GM18507 (cell line): Measurements from ENCODE around the gene SYNJ2.

Experiments
- DNase-seq: peaks from one replicate; pipeline ENCODE4 v3.0.0; 2011; ENCODE audit warnings: low read depth; ENCODE audit not compliant: insufficient read length; ENCODE audit errors: extremely low spot score
- FAIRE-seq: peaks from 2 replicates; lab custom pipeline; 2011; peaks lifted over from hg19 to GRCh38; lab: Jason Lieb, UNC

Gene SYNJ2

DNA sequence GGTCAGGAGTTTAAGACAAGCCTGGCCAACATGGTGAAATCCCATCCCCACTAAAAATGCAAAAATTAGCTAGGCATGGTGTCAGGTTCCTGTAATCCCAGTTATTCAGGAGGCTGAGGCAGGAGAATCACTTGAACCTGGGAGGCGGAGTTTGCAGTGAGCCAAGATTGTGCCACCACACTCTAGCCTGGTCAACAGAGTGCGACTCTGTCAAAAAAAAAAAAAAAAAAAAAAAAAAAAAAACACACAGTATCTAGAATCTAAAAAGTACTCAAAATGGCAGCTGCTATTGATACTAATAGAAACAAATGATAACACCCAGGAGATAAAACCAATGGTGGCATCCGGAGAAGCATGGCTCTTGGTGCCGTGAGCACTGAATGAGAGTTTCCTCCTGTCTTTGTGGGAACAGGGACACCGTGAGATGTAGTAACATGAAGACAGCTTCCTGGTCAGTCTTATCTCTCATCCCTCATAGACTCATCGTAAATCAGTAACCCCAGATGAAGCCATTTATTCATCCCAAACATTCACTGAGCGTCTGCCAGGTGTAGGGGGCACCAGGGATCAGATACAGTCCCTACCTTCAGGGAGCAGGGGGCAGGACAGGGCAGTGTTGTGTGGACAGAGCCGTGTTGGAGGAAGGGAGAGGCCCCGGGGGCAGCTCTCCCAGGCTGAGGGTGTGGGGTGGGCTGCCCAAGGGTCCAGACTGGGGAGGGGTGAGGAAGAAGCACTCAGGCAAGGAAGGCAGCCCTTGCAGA lies 66.1 kb downstream of the SYNJ2 start:
- DNase-seq (no peak), FAIRE-seq (no peak)

DNA sequence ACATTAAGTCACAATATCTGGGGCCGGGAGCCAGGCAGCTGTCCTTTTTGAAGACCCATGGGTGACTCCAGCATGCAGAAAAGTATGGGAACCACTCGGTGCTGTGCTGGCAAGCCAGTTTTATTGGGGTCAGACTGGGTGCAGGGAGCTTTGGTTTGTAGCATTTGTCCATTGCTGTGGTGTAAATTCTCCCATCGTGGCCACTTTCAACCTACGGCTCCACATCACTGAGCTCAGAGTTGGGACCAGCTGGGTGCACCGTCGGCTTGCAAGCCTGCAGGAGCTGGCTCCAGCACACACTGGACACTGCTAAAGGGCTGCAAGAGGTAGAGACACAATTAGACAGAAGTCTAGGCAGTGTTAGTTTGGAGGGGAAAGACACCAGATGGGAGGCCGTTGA lies 66.9 kb downstream of the SYNJ2 start:
- no peak for FAIRE-seq

GRCh38 chr6:158049055-158050028 lies 67.7 kb downstream of the SYNJ2 start:
- DNase-seq, result no peak
- FAIRE-seq, result no peak

More for the DNA sequence above, 66.9 kb downstream of the SYNJ2 start:
- no peak for DNase-seq

GRCh38 chr6:158050107-158050735 lies 68.6 kb downstream of the SYNJ2 start:
- FAIRE-seq (no peak), DNase-seq (no peak)

GRCh38 chr6:158050955-158051354 lies 69.3 kb downstream of the SYNJ2 start:
- DNase-seq (no peak), FAIRE-seq (no peak)

DNA sequence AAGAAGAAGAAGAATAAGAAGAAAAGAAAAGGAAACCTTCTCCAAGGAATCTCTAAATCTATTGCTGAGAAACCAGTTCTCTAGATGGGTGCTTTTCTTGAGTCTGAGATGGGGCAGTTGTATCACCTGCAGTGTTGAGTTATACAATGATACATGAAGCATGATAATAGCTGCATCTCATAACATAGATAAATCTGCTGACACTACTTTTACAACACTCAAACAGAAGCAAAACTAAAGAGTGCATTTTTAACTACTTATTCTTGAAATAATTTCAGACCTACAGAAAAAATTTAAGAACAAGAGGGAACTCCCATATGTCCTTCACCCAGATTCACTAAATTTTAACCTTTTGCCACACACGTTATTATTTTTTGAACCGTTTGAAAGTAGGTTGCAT lies 70.3 kb downstream of the SYNJ2 start:
- FAIRE-seq, result no peak
- no peak for DNase-seq

DNA sequence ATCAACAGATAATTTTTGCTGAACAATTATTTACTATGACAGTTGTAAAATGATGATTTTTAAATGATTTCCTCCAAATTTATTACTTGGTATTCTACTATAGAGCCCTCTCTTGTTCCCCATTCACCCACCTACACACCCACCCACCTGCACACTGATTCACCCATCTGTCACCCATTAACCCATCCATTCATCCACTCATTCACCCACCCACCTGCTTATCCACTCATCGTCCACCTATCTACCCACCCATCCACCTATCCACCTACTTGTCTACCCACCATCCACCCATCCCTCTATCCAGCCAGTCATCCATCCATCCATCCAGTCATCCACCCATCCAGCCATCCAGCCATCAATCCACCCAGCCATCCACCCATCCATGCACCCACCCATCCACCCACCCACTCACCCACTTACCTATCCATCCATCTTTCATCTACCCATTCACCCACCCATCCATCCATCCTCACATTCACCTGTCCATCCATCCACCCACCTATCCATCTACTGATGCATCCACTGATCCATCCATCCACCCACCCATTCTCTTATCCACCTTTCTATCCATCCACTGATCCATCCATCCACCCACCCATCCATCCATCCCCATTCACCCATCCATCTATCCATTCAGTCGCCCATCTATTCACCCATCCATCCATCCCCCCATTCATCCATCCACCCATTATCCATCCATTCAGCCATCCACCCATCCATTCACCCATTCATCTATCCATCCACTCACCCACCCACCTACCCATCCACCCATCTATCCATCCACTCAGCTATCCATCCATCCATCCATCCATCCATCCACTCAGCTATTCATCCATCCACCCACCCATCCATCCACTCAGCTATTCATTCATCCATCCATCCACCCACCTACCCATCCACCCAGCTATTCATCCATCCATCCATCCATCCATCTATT lies 72.0 kb downstream of the SYNJ2 start:
- FAIRE-seq (no peak), DNase-seq (no peak)

GRCh38 chr6:158056355-158056754 lies 74.7 kb downstream of the SYNJ2 start:
- FAIRE-seq (no peak), DNase-seq (no peak)

DNA sequence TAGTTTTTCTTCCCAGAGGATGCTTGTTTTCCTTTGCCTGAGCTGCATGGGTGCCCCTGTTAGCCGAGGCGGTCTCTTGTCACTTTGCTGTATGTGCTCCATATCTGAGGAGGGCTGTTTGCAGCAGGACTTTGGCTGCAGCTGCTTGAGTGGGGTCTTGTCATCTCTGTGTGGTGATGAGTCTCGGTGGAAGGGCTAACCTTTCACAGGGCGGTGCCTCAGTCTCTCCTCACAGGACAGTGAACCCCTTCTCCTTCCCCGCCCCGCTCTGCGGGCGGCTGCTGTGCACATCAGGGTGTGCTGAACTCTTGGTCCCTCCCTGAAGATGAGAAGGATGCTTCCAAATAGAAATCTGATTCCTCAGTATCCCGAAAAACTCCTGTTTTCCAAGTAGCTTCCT lies 75.1 kb downstream of the SYNJ2 start:
- FAIRE-seq, result no peak

GRCh38 chr6:158057213-158057987 lies 75.7 kb downstream of the SYNJ2 start:
- no peak for DNase-seq
- no peak for FAIRE-seq

More for the DNA sequence above, 75.1 kb downstream of the SYNJ2 start:
- no peak for DNase-seq

DNA sequence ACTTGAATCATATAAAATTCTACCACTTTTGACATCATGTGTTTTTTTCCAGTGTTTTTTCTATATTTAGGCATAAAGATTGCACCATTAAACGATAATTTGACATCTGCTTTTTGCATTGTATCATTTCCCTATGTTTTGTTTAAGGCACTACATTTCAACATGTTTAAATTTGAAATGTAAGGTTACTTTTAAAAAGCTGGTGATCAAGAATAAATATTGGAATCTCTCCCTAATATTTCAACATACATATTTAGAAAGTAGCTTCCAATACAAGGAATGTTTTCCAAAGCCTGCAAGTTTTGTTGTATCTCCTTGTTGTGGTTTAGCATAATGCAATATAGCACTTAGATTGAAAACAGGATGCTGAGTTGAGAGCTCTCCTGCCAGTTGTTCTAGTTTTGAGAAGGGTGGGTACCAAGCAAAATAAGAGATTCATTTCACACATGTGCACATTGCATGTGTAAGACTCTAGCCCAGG lies 76.5 kb downstream of the SYNJ2 start:
- DNase-seq, result no peak
- no peak for FAIRE-seq

DNA sequence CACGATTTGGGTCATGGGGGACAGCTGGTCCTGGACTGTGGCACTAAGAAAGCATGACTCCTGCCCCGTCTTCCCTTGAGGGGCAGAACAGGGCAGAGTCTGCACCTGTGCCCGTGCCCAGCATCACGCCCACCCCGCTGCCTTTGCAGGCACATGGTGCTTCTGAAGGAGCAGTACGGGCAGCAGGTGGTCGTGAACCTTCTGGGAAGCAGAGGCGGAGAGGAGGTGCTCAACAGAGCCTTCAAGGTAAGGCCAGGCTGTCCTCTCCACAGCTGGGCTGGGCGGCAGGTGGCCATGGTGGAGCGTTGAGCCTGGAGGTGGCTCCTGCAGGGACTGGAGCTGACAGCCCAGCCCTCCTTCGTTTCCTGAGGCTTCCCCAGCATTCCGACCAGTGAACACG lies 77.4 kb downstream of the SYNJ2 start:
- FAIRE-seq, result no peak

DNA sequence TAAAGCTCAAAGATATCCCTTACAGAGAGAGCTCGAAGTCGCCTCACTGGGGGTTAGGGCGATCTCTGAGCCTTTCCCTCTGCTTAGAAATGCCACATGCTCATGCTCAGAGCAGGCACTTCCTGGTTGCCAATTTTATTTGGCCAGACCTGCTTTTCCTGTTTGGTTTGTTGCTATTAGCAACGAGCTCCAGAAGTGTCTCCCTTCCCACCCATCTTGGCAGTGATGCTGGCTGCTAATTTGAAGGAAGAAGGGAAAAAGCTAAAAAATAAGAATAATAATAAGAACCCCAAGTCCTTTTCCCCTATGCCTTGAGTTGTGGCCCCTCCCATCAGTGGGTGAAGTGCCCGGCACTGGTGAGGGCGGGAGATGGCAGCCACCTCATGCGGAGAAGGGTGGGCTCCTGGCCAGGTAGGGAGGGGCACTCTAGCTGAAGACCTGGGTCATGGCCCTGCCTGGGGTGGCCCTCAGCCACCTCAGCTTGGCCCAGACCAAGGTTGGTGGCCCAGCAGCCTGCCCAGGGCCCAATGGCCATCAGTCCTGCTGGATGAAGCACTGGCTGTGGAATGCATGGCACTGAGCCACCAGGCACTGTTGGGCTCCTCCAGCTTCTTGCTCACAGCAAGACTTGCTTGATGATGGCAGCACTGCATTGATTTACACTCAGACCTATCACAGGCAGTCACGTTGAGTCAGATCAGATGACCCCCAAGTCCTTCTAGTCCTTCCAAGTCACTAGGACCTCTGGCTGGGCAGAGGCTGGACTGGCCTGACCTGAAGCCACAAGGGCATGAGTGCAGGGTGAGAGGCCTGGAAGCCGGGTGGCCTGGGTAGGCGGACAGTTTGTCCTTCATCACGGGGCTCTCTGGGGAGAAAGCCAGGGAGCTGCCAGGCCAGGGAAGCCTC lies 79.0 kb downstream of the SYNJ2 start:
- no peak for DNase-seq
- FAIRE-seq, result no peak

More for the DNA sequence above, 77.4 kb downstream of the SYNJ2 start:
- no peak for DNase-seq

- no peak for DNase-seq
- no peak for FAIRE-seq
Observed at GRCh38 chr6:158061361-158061708, 79.7 kb downstream of the SYNJ2 start.

DNA sequence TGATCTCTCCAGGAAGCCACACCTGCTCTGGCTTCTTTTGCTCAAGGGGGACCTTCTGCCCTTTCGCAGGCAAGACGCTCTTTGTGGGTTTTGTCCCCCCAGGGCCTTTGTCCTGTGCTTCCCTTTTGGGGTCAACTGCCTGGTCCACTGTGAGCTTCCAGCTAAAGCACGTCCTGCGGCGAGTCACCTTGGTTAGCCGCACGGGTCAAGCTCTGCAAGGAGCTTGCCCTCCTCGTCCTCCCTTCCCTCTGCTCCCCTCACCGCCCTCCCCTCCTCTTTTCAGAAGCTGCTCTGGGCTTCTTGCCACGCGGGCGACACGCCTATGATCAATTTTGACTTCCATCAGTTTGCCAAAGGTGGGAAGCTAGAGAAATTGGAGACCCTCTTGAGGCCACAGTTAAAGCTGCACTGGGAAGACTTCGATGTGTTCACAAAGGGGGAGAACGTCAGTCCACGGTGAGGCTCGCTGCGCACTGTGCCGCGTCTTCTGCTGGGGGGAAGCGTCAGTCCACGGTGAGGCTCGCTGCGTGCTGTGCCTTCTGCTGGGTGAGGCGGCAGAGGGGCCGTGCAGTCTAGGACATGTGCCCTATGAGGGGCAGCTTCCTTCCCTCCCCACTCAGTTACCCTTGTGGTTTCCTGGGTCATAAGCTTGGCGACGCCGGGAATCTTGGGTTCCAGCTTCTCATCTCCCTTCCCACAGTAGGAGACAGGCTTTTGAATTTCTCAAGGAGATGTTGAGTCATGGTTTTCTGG lies 80.2 kb downstream of the SYNJ2 start:
- DNase-seq (no peak), FAIRE-seq (no peak)

DNA sequence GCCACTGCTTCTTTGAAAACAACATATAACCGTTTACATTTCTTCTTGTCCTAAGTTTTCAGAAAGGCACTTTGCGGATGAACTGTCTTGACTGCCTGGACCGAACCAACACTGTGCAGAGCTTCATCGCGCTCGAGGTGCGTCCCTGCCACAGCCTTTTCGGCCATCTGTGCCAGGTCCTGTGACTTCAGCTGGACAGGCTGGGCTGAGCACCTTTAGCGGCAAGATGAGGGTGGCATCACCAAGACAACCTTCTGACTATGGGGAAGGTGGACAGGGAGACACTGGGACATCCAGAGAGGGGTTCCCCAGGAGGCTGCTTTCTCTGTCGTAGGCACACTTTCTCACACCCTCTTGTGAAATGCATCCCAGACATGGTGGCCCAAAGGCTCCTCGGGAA lies 82.1 kb downstream of the SYNJ2 start:
- DNase-seq (no peak), FAIRE-seq (no peak)
